GM12878 (cell line): ENCODE results near the gene PLA2G4E.

Experiments
- BHLHE40 ChIP-seq, 2 experiments: fragments of 450-650 bp in 1 of 2; IDR thresholded peaks; 2 replicates each; pipeline ENCODE4 v1.6.1; 2011 to 2017; ENCODE audit warnings: low read depth in 2 of 2, borderline replicate concordance in 1 of 2, improper control_type of control experiment in 1 of 2, low read length in 1 of 2, mild to moderate bottlenecking in 1 of 2
- EZH2 ChIP-seq: IDR thresholded peaks from 2 replicates; pipeline ENCODE4 v1.6.1; 2012; ENCODE audit warnings: low read depth, mild to moderate bottlenecking, control low read depth, inconsistent platforms, low read length, borderline replicate concordance; ENCODE audit not compliant: control insufficient read depth
- FOS ChIP-seq: IDR thresholded peaks from 3 replicates; pipeline ENCODE4 v1.6.1; 2011; ENCODE audit warnings: borderline replicate concordance; ENCODE audit not compliant: insufficient read length; ENCODE audit errors: extremely low read depth
- RELA ChIP-seq: fragments of 450-650 bp; IDR thresholded peaks from 2 replicates; pipeline ENCODE4 v1.8.0; 2014; ENCODE audit warnings: borderline replicate concordance; ENCODE audit not compliant: partially characterized antibody
- REST ChIP-seq: IDR thresholded peaks from 2 replicates; pipeline ENCODE4 v1.6.1; 2012; ENCODE audit warnings: mild to moderate bottlenecking, low read depth, low read length
- SMARCA5 ChIP-seq: fragments of 450-650 bp; IDR thresholded peaks from 2 replicates; pipeline ENCODE4 v1.6.1; 2017; ENCODE audit warnings: mild to moderate bottlenecking
- SRF ChIP-seq, 2 experiments: IDR thresholded peaks; 2 replicates each; pipeline ENCODE4 v1.6.1; 2011; ENCODE audit warnings: low read depth in 2 of 2, low read length in 2 of 2, mild to moderate bottlenecking in 1 of 2, moderate library complexity in 1 of 2
- TAF1 ChIP-seq: IDR thresholded peaks from 2 replicates; pipeline ENCODE4 v1.6.1; 2011; ENCODE audit warnings: mild to moderate bottlenecking, low read depth, low read length, borderline replicate concordance
- TCF3 ChIP-seq: IDR thresholded peaks from 2 replicates; pipeline ENCODE4 v1.6.1; 2012; ENCODE audit warnings: low read depth, mild to moderate bottlenecking, low read length, borderline replicate concordance; ENCODE audit not compliant: insufficient read depth
- USF2 ChIP-seq: IDR thresholded peaks from 2 replicates; pipeline ENCODE4 v1.6.1; 2011; ENCODE audit warnings: low read depth, low read length, improper control_type of control experiment, borderline replicate concordance
- YY1 ChIP-seq: IDR thresholded peaks from 2 replicates; pipeline ENCODE4 v1.6.1; 2011; ENCODE audit warnings: low read depth, mild to moderate bottlenecking, low read length
- TF ChIP-seq, protein P1 (sequence below), 3 experiments: IDR thresholded peaks in 2 of 3; conservative IDR thresholded peaks in 1 of 3; 2 replicates each; pipeline ENCODE4 v1.5.1; 2011; ENCODE audit warnings: low read depth in 3 of 3, low read length in 3 of 3, mild to moderate bottlenecking in 3 of 3, control low read depth in 2 of 3, moderate library complexity in 2 of 3, inconsistent platforms in 1 of 3, mixed read lengths in 1 of 3; ENCODE audit not compliant: control insufficient read depth in 2 of 3, insufficient read depth in 1 of 3; ENCODE audit errors: extremely low read depth in 1 of 3

GRCh38 chr15:41989573-41990242, 31.1 kb downstream of the PLA2G4E start:
- no peak for TF ChIP-seq FOS
- TF ChIP-seq USF2, result no peak
- no peak for TF ChIP-seq TCF3
- TF ChIP-seq SRF (IDR thresholded peaks at IDR 0.05; ENCODE audit: low read depth in 2 of 2, low read length in 2 of 2), result no peak
- TF ChIP-seq BHLHE40 (IDR thresholded peaks at IDR 0.05; ENCODE audit: borderline replicate concordance in 1 of 2, low read depth in 2 of 2, low read length in 1 of 2), result 0 out of 4 replicates have a peak, but pooled peaks of 1 of the 2 experiments have one; percentile 33
- TF ChIP-seq, protein P1, sequence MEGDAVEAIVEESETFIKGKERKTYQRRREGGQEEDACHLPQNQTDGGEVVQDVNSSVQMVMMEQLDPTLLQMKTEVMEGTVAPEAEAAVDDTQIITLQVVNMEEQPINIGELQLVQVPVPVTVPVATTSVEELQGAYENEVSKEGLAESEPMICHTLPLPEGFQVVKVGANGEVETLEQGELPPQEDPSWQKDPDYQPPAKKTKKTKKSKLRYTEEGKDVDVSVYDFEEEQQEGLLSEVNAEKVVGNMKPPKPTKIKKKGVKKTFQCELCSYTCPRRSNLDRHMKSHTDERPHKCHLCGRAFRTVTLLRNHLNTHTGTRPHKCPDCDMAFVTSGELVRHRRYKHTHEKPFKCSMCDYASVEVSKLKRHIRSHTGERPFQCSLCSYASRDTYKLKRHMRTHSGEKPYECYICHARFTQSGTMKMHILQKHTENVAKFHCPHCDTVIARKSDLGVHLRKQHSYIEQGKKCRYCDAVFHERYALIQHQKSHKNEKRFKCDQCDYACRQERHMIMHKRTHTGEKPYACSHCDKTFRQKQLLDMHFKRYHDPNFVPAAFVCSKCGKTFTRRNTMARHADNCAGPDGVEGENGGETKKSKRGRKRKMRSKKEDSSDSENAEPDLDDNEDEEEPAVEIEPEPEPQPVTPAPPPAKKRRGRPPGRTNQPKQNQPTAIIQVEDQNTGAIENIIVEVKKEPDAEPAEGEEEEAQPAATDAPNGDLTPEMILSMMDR (IDR thresholded peaks at IDR 0.05 in 2 of 3, conservative IDR thresholded peaks at IDR 0.05 in 1 of 3; ENCODE audit: control insufficient read depth in 2 of 3, extremely low read depth in 1 of 3, insufficient read depth in 1 of 3, low read depth in 3 of 3, low read length in 3 of 3), result peak; percentile 99 to 100 (median 99); a peak in 5 of 6 replicates
- TF ChIP-seq EZH2, result no peak
- TF ChIP-seq YY1, result peak; percentile 76
- TF ChIP-seq RELA, result no peak
- peak; percentile 74; the same call in 1 of the 2 replicates for TF ChIP-seq SMARCA5
- no peak for TF ChIP-seq REST
- no peak for TF ChIP-seq TAF1
